Measurements from ENCODE around the gene TMEM150B.

TMEM150B gene

DNA sequence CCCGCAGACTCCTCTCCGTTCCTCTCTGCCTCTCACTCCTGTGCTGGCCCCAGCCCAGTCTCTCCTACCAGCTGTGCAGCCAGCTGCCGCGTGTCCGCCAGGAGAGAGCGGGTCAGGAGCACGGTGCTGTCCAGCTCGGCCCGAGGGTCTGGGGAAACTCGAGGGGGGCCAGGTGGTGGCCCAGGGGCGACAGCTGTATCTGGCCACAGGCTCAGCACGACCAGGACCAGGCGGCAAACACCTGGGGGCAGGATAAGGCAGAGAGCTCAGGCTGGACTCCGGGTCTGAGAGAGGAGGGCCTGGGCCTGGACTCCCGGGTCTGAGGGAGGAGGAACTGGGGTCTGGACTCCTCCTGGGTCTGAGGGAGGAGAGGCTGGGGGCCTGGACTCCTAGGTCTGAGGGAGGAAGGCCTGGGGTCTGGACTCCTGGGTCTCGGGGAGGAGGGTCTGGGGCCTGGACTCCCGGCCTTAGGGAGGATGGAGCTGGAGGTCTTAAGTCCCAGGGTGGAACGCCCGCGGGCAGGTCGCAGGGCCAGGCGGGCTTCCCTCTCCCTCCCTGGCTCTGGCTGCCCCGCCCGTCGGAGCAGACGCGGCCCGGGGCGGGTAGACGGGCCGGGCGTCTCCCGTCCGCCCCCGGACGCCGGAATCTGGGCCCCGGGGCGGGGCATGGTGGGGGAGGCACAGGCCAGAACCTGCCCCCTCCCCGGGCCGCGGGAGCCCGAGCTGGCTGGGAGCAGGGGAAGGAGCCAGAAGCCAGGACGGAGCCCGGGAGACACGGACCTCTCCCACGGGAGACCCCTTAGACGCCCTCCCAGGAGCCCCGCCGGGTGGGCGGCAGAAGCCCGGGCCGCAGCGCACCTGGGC, 43.8 kb upstream of the TMEM150B start:
- no peak for TF ChIP-seq EZH2 (IDR thresholded peaks at IDR 0.05; ENCODE audit: borderline replicate concordance, low read length)
- TF ChIP-seq, protein P1, sequence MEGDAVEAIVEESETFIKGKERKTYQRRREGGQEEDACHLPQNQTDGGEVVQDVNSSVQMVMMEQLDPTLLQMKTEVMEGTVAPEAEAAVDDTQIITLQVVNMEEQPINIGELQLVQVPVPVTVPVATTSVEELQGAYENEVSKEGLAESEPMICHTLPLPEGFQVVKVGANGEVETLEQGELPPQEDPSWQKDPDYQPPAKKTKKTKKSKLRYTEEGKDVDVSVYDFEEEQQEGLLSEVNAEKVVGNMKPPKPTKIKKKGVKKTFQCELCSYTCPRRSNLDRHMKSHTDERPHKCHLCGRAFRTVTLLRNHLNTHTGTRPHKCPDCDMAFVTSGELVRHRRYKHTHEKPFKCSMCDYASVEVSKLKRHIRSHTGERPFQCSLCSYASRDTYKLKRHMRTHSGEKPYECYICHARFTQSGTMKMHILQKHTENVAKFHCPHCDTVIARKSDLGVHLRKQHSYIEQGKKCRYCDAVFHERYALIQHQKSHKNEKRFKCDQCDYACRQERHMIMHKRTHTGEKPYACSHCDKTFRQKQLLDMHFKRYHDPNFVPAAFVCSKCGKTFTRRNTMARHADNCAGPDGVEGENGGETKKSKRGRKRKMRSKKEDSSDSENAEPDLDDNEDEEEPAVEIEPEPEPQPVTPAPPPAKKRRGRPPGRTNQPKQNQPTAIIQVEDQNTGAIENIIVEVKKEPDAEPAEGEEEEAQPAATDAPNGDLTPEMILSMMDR (IDR thresholded peaks at IDR 0.05; ENCODE audit: low read length): no peak
- peaks cover 4% of the 10 kb centered on the region for H3K4me1 ChIP-seq (ENCODE audit: insufficient read depth, low read length, severe bottlenecking)
- no peaks in the 10 kb centered on the region for H3K9me2 ChIP-seq (ENCODE audit: low read depth, low read length)
- H3K27me3 ChIP-seq (ENCODE audit: insufficient read depth, low read length): peaks cover 13% of the 10 kb centered on the region; the same call in 1 of the 2 replicates
- no peak overlapping the region for H3K4me3 ChIP-seq (ENCODE audit: low read depth, low read length, poor library complexity, severe bottlenecking)
- H3K79me2 ChIP-seq (ENCODE audit: insufficient read depth, low read length): no peaks in the 10 kb centered on the region
- no peaks in the 10 kb centered on the region for H3K9me3 ChIP-seq (ENCODE audit: low read length)
- no peak overlapping the region for H2AFZ ChIP-seq (ENCODE audit: low read length)
- no peak overlapping the region for H3K4me2 ChIP-seq (ENCODE audit: low read length)
- H3K36me3 ChIP-seq (ENCODE audit: insufficient read depth, low read length): no peaks in the 10 kb centered on the region
- no peaks in the 10 kb centered on the region for H4K20me1 ChIP-seq (ENCODE audit: insufficient read depth, low read length)
- H3K9ac ChIP-seq (ENCODE audit: low read length): no peak overlapping the region
- H3F3A ChIP-seq (ENCODE audit: insufficient read depth, low read length): no peaks in the 10 kb centered on the region
- H3K27ac ChIP-seq (ENCODE audit: low read depth, low read length, poor library complexity, severe bottlenecking): no peak overlapping the region

DNA sequence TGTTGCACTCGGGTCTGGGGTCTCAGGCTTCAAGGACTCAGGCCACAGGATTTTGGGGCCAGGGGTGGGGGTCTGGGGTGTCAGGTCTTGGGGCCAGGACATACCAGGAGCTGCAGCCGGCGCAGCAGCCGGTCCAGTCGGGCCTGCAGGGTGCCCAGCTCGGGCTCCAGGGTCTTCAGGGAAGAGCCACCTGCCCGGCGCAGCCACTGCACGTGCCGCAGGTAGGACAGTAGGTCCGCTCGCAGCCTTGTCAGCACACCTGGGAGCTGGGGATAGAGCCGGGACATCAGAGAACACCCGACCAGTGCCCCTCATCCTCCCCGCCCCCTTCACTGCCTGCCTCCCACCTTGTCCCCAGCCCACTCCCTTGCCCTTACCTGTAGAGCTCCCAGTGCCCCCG, 43.0 kb upstream of the TMEM150B start:
- Histone ChIP-seq H3K79me2 (ENCODE audit: insufficient read depth, low read length) (no peaks in the 10 kb centered on the region), H4K20me1 (ENCODE audit: insufficient read depth, low read length) (no peaks in the 10 kb centered on the region), H3K4me1 (ENCODE audit: insufficient read depth, low read length, severe bottlenecking) (peaks cover 4% of the 10 kb centered on the region), H3K27me3 (ENCODE audit: insufficient read depth, low read length) (peaks cover 15% of the 10 kb centered on the region; the same call in 1 of the 2 replicates), H3K27ac (ENCODE audit: low read depth, low read length, poor library complexity, severe bottlenecking) (no peak overlapping the region), H3F3A (ENCODE audit: insufficient read depth, low read length) (no peaks in the 10 kb centered on the region), H3K9ac (ENCODE audit: low read length) (no peak overlapping the region), H3K9me3 (ENCODE audit: low read length) (no peaks in the 10 kb centered on the region), H2AFZ (ENCODE audit: low read length) (no peak overlapping the region), H3K4me2 (ENCODE audit: low read length) (no peak overlapping the region), H3K9me2 (ENCODE audit: low read depth, low read length) (no peaks in the 10 kb centered on the region), H3K36me3 (ENCODE audit: insufficient read depth, low read length) (no peaks in the 10 kb centered on the region), H3K4me3 (ENCODE audit: low read depth, low read length, poor library complexity, severe bottlenecking) (no peak overlapping the region)
- TF ChIP-seq, protein P1 (IDR thresholded peaks at IDR 0.05; ENCODE audit: low read length): no peak
- TF ChIP-seq EZH2 (IDR thresholded peaks at IDR 0.05; ENCODE audit: borderline replicate concordance, low read length): no peak

DNA sequence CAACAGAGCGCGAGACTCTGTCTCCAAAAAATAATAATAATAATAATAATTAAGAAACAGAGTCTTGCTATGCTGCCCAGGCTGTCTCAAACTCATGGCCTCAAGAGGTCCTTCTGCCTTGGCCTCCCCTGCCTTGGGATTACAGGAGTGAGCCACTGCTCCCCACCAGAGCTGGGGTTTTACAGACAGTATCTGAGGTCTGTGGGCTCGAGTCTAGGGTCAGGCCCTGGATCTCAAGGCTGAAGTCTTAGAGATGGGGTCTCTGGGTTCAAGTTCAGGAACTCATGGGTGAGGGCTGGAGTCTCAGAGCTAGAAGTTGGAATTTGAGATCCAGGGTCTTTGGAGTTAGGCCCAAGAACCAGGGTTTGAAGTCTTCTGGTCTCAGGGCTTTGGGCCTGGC, 41.6 kb upstream of the TMEM150B start:
- no peaks in the 10 kb centered on the region for H3K9me2 ChIP-seq (ENCODE audit: low read depth, low read length)
- H3K36me3 ChIP-seq (ENCODE audit: insufficient read depth, low read length): no peaks in the 10 kb centered on the region
- H3K4me1 ChIP-seq (ENCODE audit: insufficient read depth, low read length, severe bottlenecking): peaks cover 4% of the 10 kb centered on the region
- H3F3A ChIP-seq (ENCODE audit: insufficient read depth, low read length): no peaks in the 10 kb centered on the region
- no peaks in the 10 kb centered on the region for H3K9me3 ChIP-seq (ENCODE audit: low read length)
- no peaks in the 10 kb centered on the region for H3K79me2 ChIP-seq (ENCODE audit: insufficient read depth, low read length)
- no peak overlapping the region for H3K27ac ChIP-seq (ENCODE audit: low read depth, low read length, poor library complexity, severe bottlenecking)
- TF ChIP-seq, protein P1 (IDR thresholded peaks at IDR 0.05; ENCODE audit: low read length): no peak
- no peak for TF ChIP-seq EZH2 (IDR thresholded peaks at IDR 0.05; ENCODE audit: borderline replicate concordance, low read length)
- no peak overlapping the region for H3K9ac ChIP-seq (ENCODE audit: low read length)
- no peaks in the 10 kb centered on the region for H4K20me1 ChIP-seq (ENCODE audit: insufficient read depth, low read length)
- no peak overlapping the region for H3K4me2 ChIP-seq (ENCODE audit: low read length)
- no peak overlapping the region for H3K4me3 ChIP-seq (ENCODE audit: low read depth, low read length, poor library complexity, severe bottlenecking)
- H2AFZ ChIP-seq (ENCODE audit: low read length): no peak overlapping the region
- H3K27me3 ChIP-seq (ENCODE audit: insufficient read depth, low read length): peaks cover 9% of the 10 kb centered on the region; the same call in 1 of the 2 replicates

Data from OCI-LY1 (cell line).